DOHH2 (cell line): ENCODE data around the gene HUWE1.

Source experiments
- H3F3A ChIP-seq: fragments of 200-600 bp; sonication (generic), shearing (Covaris generic); 2 replicates; pipeline ENCODE4 v1.6.0; 2016; ENCODE audit warnings: antibody characterized with exemption, mild to moderate bottlenecking; ENCODE audit not compliant: control insufficient read depth, insufficient read depth
- H3K27ac ChIP-seq: fragments of 200-600 bp; sonication (generic); 2 replicates; pipeline ENCODE4 v1.5.1; 2014; ENCODE audit warnings: low read depth, mild to moderate bottlenecking, low read length, moderate library complexity
- H3K27me3 ChIP-seq: fragments of 200-600 bp; sonication (generic); 2 replicates; pipeline ENCODE4 v1.6.1; 2014; ENCODE audit warnings: mild to moderate bottlenecking, low read length, mixed read lengths; ENCODE audit not compliant: control insufficient read depth
- H3K36me3 ChIP-seq: fragments of 200-600 bp; sonication (generic); 2 replicates; pipeline ENCODE4 v1.6.1; 2014; ENCODE audit warnings: mild to moderate bottlenecking, low read length, moderate library complexity, mixed read lengths; ENCODE audit not compliant: control insufficient read depth
- H3K4me1 ChIP-seq: fragments of 200-600 bp; sonication (generic); 2 replicates; pipeline ENCODE4 v1.6.1; 2014; ENCODE audit warnings: mild to moderate bottlenecking, low read length, mixed read lengths; ENCODE audit not compliant: control insufficient read depth
- H3K4me2 ChIP-seq: fragments of 200-600 bp; sonication (generic); 2 replicates; pipeline ENCODE4 v1.6.0; 2014; ENCODE audit warnings: mild to moderate bottlenecking, low read length, moderate library complexity
- H3K4me3 ChIP-seq: fragments of 200-600 bp; sonication (generic); 2 replicates; pipeline ENCODE4 v1.5.1; 2014; ENCODE audit warnings: mild to moderate bottlenecking, low read length, mixed read lengths
- H3K79me2 ChIP-seq: fragments of 200-600 bp; sonication (generic); 2 replicates; pipeline ENCODE4 v1.6.1; 2014; ENCODE audit warnings: mild to moderate bottlenecking, low read length, mixed read lengths; ENCODE audit not compliant: control insufficient read depth
- H3K9me2 ChIP-seq: fragments of 200-600 bp; sonication (generic); replicated peaks from 2 replicates; pipeline ENCODE4 v1.6.1; 2014; ENCODE audit warnings: mild to moderate bottlenecking, low read length, mixed read lengths; ENCODE audit not compliant: control insufficient read depth
- H3K9me3 ChIP-seq: fragments of 200-600 bp; sonication (generic); 2 replicates; pipeline ENCODE4 v1.6.1; 2014; ENCODE audit warnings: antibody characterized with exemption, low read length, mixed read lengths; ENCODE audit not compliant: control insufficient read depth, insufficient read depth
- H4K20me1 ChIP-seq: fragments of 200-600 bp; sonication (generic); 2 replicates; pipeline ENCODE4 v1.6.0; 2014; ENCODE audit warnings: low read depth, mild to moderate bottlenecking, antibody characterized with exemption, low read length, moderate library complexity; ENCODE audit not compliant: control insufficient read depth, insufficient read depth
- EZH2phosphoT487 ChIP-seq: fragments of 200-600 bp; sonication (generic); IDR thresholded peaks from 2 replicates; pipeline ENCODE4 v1.6.1; 2017; ENCODE audit warnings: borderline replicate concordance, mild to moderate bottlenecking, antibody characterized with exemption, low read length, moderate library complexity, mixed read lengths
- TF ChIP-seq, protein P1 (sequence below): fragments of 200-600 bp; sonication (generic); IDR thresholded peaks from one replicate; pipeline ENCODE4 v1.5.1; 2014; ENCODE audit warnings: antibody characterized with exemption, mild to moderate bottlenecking, low read depth, low read length; ENCODE audit not compliant: poor library complexity, severe bottlenecking

The HUWE1 gene

DNA sequence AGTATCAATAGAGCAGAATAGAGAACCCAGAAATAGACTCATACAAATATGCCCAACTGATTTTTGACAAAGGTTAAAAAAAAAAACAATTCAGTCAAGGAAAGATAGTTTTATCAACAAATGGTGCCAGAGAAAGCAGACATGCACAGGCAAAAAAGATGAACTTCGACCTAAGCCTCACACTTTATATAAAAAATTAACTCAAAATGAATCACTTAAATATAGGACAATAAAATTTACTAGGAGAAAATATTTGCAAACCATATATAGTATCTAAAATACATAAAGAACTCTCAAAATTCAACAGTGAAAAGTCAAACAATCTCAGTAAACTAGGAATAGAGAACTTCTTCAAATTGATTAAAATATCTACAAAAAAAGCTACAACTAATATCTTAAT is 29.7 kb downstream of the HUWE1 start:
- H3K4me3 ChIP-seq: no peak overlapping the region
- peaks cover 62% of the 10 kb centered on the region for H3K36me3 ChIP-seq
- H3F3A ChIP-seq: no peaks in the 10 kb centered on the region
- TF ChIP-seq, protein P1, sequence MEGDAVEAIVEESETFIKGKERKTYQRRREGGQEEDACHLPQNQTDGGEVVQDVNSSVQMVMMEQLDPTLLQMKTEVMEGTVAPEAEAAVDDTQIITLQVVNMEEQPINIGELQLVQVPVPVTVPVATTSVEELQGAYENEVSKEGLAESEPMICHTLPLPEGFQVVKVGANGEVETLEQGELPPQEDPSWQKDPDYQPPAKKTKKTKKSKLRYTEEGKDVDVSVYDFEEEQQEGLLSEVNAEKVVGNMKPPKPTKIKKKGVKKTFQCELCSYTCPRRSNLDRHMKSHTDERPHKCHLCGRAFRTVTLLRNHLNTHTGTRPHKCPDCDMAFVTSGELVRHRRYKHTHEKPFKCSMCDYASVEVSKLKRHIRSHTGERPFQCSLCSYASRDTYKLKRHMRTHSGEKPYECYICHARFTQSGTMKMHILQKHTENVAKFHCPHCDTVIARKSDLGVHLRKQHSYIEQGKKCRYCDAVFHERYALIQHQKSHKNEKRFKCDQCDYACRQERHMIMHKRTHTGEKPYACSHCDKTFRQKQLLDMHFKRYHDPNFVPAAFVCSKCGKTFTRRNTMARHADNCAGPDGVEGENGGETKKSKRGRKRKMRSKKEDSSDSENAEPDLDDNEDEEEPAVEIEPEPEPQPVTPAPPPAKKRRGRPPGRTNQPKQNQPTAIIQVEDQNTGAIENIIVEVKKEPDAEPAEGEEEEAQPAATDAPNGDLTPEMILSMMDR: no peak
- TF ChIP-seq EZH2phosphoT487: no peak
- no peaks in the 10 kb centered on the region for H3K9me2 ChIP-seq
- H3K4me2 ChIP-seq: no peak overlapping the region
- H3K27me3 ChIP-seq: no peaks in the 10 kb centered on the region
- no peaks in the 10 kb centered on the region for H4K20me1 ChIP-seq
- no peaks in the 10 kb centered on the region for H3K9me3 ChIP-seq
- peaks cover 99% of the 10 kb centered on the region for H3K79me2 ChIP-seq
- H3K27ac ChIP-seq: no peak overlapping the region
- no peaks in the 10 kb centered on the region for H3K4me1 ChIP-seq

DNA sequence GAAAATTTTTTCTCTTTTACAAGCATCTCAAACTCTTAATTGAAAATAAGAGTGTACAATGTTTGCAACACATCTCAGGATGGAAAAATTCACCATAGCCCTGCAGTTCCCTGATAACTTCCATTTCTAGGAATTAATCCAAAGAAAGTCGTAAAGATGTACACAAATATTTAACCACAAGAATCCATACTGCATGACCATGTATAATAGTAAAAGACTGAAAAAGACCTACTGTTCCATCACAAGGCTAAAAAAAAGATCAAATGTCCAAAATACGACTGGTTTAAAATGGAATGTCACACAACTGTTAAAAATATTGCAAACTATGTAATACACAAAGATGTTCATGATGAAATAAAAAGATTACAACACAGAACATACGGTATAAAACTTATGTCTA is 32.1 kb downstream of the HUWE1 start:
- Histone ChIP-seq H3K4me1 (no peaks in the 10 kb centered on the region), H3K79me2 (peaks cover 94% of the 10 kb centered on the region), H3K36me3 (peaks cover 73% of the 10 kb centered on the region), H3F3A (no peaks in the 10 kb centered on the region), H4K20me1 (no peaks in the 10 kb centered on the region), H3K27me3 (no peaks in the 10 kb centered on the region), H3K9me3 (no peaks in the 10 kb centered on the region), H3K4me3 (no peak overlapping the region), H3K4me2 (no peak overlapping the region), H3K27ac (no peak overlapping the region), H3K9me2 (no peaks in the 10 kb centered on the region)
- no peak for TF ChIP-seq EZH2phosphoT487
- TF ChIP-seq, protein P1: no peak

DNA sequence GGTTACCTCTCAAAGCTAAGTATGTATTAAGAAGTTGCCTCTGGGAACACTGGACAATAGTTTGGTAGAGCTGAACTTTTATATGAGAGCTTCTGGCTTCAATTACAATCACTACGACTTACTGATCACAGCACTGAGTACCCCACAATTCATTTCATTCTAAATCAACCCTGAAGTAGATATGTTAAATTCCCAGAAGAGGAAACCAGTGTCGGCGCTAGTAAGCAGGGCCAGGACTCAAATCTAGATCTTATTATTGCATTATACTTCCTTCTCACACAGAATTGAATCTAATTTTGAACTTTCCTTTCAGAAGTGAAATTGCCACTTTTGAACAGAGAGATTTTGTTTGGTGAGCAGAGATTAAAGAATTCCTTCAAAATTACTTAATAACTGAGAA is 41.8 kb downstream of the HUWE1 start:
- Histone ChIP-seq H3F3A (no peaks in the 10 kb centered on the region), H3K9me2 (no peaks in the 10 kb centered on the region), H3K36me3 (peaks cover 85% of the 10 kb centered on the region), H3K4me1 (no peaks in the 10 kb centered on the region), H3K4me3 (no peak overlapping the region), H3K4me2 (no peak overlapping the region), H3K27ac (no peak overlapping the region), H3K27me3 (no peaks in the 10 kb centered on the region), H3K79me2 (peaks cover 26% of the 10 kb centered on the region), H4K20me1 (no peaks in the 10 kb centered on the region), H3K9me3 (no peaks in the 10 kb centered on the region)
- TF ChIP-seq EZH2phosphoT487: no peak
- TF ChIP-seq, protein P1: no peak

DNA sequence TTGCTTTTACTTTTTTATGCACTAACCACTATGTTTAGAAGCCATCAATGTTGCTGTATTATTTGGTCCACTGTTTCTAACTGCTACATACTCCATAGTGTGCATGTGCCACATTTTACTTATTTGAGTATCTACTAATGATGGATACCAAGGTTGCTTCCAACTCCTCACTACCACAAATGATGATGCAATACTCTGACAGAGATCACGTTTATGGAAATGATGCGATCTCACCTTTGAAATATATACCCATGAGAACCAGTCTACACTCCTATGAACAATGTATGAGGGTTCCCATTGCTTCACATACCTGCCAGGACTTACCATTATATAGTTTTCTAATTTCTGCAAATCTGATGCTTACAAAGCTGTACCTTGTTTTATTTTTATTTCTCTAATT is 44.2 kb downstream of the HUWE1 start:
- H3K27ac ChIP-seq: no peak overlapping the region
- H3K4me2 ChIP-seq: no peak overlapping the region
- peaks cover 80% of the 10 kb centered on the region for H3K36me3 ChIP-seq
- TF ChIP-seq, protein P1: no peak
- no peak for TF ChIP-seq EZH2phosphoT487
- no peaks in the 10 kb centered on the region for H3K9me2 ChIP-seq
- H3F3A ChIP-seq: no peaks in the 10 kb centered on the region
- no peaks in the 10 kb centered on the region for H3K4me1 ChIP-seq
- H3K79me2 ChIP-seq: peaks cover 30% of the 10 kb centered on the region
- H3K9me3 ChIP-seq: no peaks in the 10 kb centered on the region
- H3K27me3 ChIP-seq: no peaks in the 10 kb centered on the region
- H3K4me3 ChIP-seq: no peak overlapping the region
- H4K20me1 ChIP-seq: no peaks in the 10 kb centered on the region
